Heart left ventricle (tissue), 16 donors: ENCODE measurements around the gene IQCH. TPM values are rescaled to one million over a fixed set of nuclear protein-coding genes. Genes with fewer than 3 reads are reported as not detected.

Experiments
- ATAC-seq, 4 donors: fragments of 200-7000 bp; cut with Tn5 transposase; one replicate each; pipeline ENCODE4 v1.9.1; 2020 to 2022; ENCODE audit warnings: moderate library complexity in 4 of 4, mild to moderate bottlenecking in 3 of 4, moderate number of reproducible peaks in 1 of 4
- DNase-seq, 5 donors: peaks; one replicate each; pipeline ENCODE4 v3.0.0-alpha.2; 2020
- H3K27ac ChIP-seq, 12 donors: fragments of 200-600 bp; sonication (generic) in 4 of 12; one replicate each; pipeline versions ENCODE4 v1.5.0 to v1.8.0; 2016 to 2022; ENCODE audit warnings: mild to moderate bottlenecking in 2 of 12
- H3K27me3 ChIP-seq, 9 donors: fragments of 200-600 bp; sonication (generic) in 2 of 9; one replicate each; pipeline versions ENCODE4 v1.5.1 to v1.8.0; 2016 to 2022; ENCODE audit warnings: mild to moderate bottlenecking in 3 of 9
- H3K36me3 ChIP-seq, 9 donors: fragments of 200-600 bp; sonication (generic) in 2 of 9; one replicate each; pipeline versions ENCODE4 v1.5.0 to v1.8.0; 2018 to 2022; ENCODE audit warnings: mild to moderate bottlenecking in 2 of 9
- H3K4me1 ChIP-seq, 12 donors: fragments of 200-600 bp; sonication (generic) in 4 of 12; one replicate each; pipeline versions ENCODE4 v1.5.0 to v1.8.0; 2016 to 2022; ENCODE audit warnings: mild to moderate bottlenecking in 3 of 12
- H3K4me3 ChIP-seq, 12 donors: fragments of 200-600 bp; sonication (generic) in 4 of 12; one replicate each; pipeline versions ENCODE4 v1.5.0 to v1.8.0; 2017 to 2022; ENCODE audit warnings: mild to moderate bottlenecking in 9 of 12, moderate library complexity in 4 of 12
- H3K9me3 ChIP-seq, 12 donors: fragments of 200-600 bp; sonication (generic) in 4 of 12; one replicate each; pipeline versions ENCODE4 v1.5.0 to v1.8.0; 2016 to 2022; ENCODE audit warnings: mild to moderate bottlenecking in 1 of 12
- CTCF ChIP-seq, 12 donors: fragments of 200-600 bp; sonication (generic) in 4 of 12; IDR thresholded peaks; one replicate each; pipeline versions ENCODE4 v1.5.0 to v1.8.0; 2018 to 2022; ENCODE audit warnings: antibody characterized with exemption in 12 of 12, mild to moderate bottlenecking in 5 of 12
- POLR2A ChIP-seq, 2 donors: fragments of 450-650 bp; IDR thresholded peaks; one replicate each; pipeline ENCODE4 v1.6.1; 2017; ENCODE audit warnings: antibody characterized with exemption in 2 of 2, mild to moderate bottlenecking in 2 of 2, moderate library complexity in 2 of 2
- whole genome bisulfite sequencing, 4 donors: extraction: QIAGEN DNeasy Blood & Tissue Kit in 2 of 4; methylation state at CpG; one replicate each; pipeline versions ENCODE4 v1.1.5 to v1.1.7; 2013 to 2018; 5-methylcytosine and 5-hydroxymethylcytosine counted together
- intact Hi-C, 10 donors: fragments of 100-400 bp; cut with DNase I; formaldehyde crosslinking; loops; one replicate each; pipeline versions ENCODE4 v1.11.1 to v1.14.2; 2022
- polyA plus RNA-seq, 2 donors: library from polyadenylated mRNA; stranded (reverse); fragments of 200-250 nt; gene quantifications; one replicate each; pipeline ENCODE4 v1.2.3, GENCODE V29; 2013
- total RNA-seq, 9 donors: library from RNA; depleted of rRNA in 2 of 9; stranded (reverse); fragments of >200 nt in 2 of 9; fragmentation: NEBNext Ultra II Directional in 3 of 9; extraction: Animal tissue kit (Norgen Biotek cat#: 25700) in 3 of 9; gene quantifications; one replicate each; pipeline versions ENCODE4 v1.1.0 to v1.2.4, GENCODE V29; 2016 to 2023
- donor health status: ischemic (EF 13 %, LVEDD 7.1; RV severe dilation, severe dysfunction).
- donor health status: healthy with polysubstance abuse.
- donor health status: DM: no; HTN: yes; CAD: no.
- donor health status: DM: no; HTN: no; CAD: no.
- donor health status: ischemic (EF 25% LVEDD 6.9; RV normal size, moderate dysfunction).
- donor health status: ischemic (EF 25% LVEDD 5.7; RV mildly dilated, moderate dysfunction).
- donor health status: healthy.
- donor health status: DM: yes; HTN: yes; CAD: no.
- donor health status: ischemic (EF 35%, LVEDD 5.7; RV mildly dilated, moderate dysfunction).
- donor health status: nonischemic (EF 11% LVEDD 7.7; RV severe dilation, severe dysfunction).
- donor health status: DM: yes; HTN: yes; CAD: no.
- donor health status: PGD.
- donor health status: ischemic (EF 29% LVEDD 5.4; RV normal size, mild dysfunction).
- donor health status: nonischemic (EF 23%, LVEDD 6.1; RV moderate dilation, normal function).

The IQCH gene
- total and polyA plus RNA-seq, 11 donors = 0.11 to 3.3 (median 1.4) TPM

- intact Hi-C loops = no loop called here
- H3K36me3 ChIP-seq = peaks cover 0 to 30% (median 14%) of the 10 kb centered on the region in 9 donors
- H3K4me3 ChIP-seq = no peak overlapping the region
- H3K27me3 ChIP-seq = no peaks in the 10 kb centered on the region
- H3K4me1 ChIP-seq = peaks cover 0 to 35% (median 19%) of the 10 kb centered on the region in 12 donors
- H3K9me3 ChIP-seq = no peaks in the 10 kb centered on the region
- TF ChIP-seq CTCF (IDR thresholded peaks at IDR 0.05) = no peak
- TF ChIP-seq POLR2A (IDR thresholded peaks at IDR 0.05) = no peak
- DNase-seq = no peak
- 92 to 100% (median 96%) methylated on average over 1 of the region's 1 CpG for WGBS, 4 donors
- H3K27ac ChIP-seq = peak overlapping the region in 4 of 12 donors; percentile 10 to 43 (median 30)
- ATAC-seq = no peak
These were observed 296.7 kb downstream of the IQCH start for GRCh38 chr15:67551207-67551743.

Other genes starting within 250 kb of the IQCH start
- 10 to 100 TPM; 12.1 to 34.3 (median 16.3) TPM for gene SMAD3, start 189.2 kb upstream of the IQCH start, total RNA-seq
- gene SMAD3, start 189.2 kb upstream of the IQCH start, polyA plus RNA-seq = 1 to 10 TPM; 5.6 to 9.8 TPM
- gene AAGAB, start 125 bp upstream of the IQCH start, total RNA-seq = 10 to 100 TPM; 16.4 to 32.4 (median 28.0) TPM
- gene AAGAB, start 125 bp upstream of the IQCH start, polyA plus RNA-seq = 10 to 100 TPM in 1 of 2 donors, 1 to 10 TPM in 1; 5.4 to 43.4 TPM